Glutamatergic neuron (in vitro differentiated cells): ENCODE data around the gene ZNF70. TPM values are rescaled to one million over a fixed set of nuclear protein-coding genes. Genes with fewer than 3 reads are reported as not detected.

Experiments used
- DNase-seq: peaks from one replicate; pipeline ENCODE4 v3.0.0; 2022
- H3K27ac Mint-ChIP-seq: one replicate; pipeline ENCODE4 v1.8.0; 2020; ENCODE audit warnings: mild to moderate bottlenecking, mixed read lengths, inconsistent platforms; ENCODE audit not compliant: unreplicated experiment
- H3K27me3 Mint-ChIP-seq: one replicate; pipeline ENCODE4 v1.8.0; 2020; ENCODE audit warnings: mild to moderate bottlenecking, moderate library complexity, mixed read lengths, inconsistent platforms; ENCODE audit not compliant: unreplicated experiment
- H3K36me3 Mint-ChIP-seq: one replicate; pipeline ENCODE4 v1.8.0; 2020; ENCODE audit warnings: mild to moderate bottlenecking, mixed read lengths, inconsistent platforms; ENCODE audit not compliant: unreplicated experiment
- H3K4me1 Mint-ChIP-seq: one replicate; pipeline ENCODE4 v1.8.0; 2020; ENCODE audit warnings: mild to moderate bottlenecking, low read depth, mixed read lengths, inconsistent platforms; ENCODE audit not compliant: unreplicated experiment
- H3K4me3 Mint-ChIP-seq: one replicate; pipeline ENCODE4 v1.8.0; 2020; ENCODE audit warnings: mild to moderate bottlenecking, mixed read lengths, inconsistent platforms; ENCODE audit not compliant: unreplicated experiment
- H3K9me3 Mint-ChIP-seq: one replicate; pipeline ENCODE4 v1.8.0; 2020; ENCODE audit warnings: mild to moderate bottlenecking, moderate library complexity, mixed read lengths, inconsistent platforms; ENCODE audit not compliant: unreplicated experiment
- total RNA-seq: library from RNA; stranded (reverse); fragmentation: NEBNext Ultra II Directional; extraction: Animal tissue kit (Norgen Biotek cat#: 25700); gene quantifications from one replicate; pipeline ENCODE4 v1.2.1, GENCODE V29; 2021; ENCODE audit not compliant: unreplicated experiment
- TF ChIP-seq, protein P1 (sequence below): fragments of 200-600 bp; sonication (generic); IDR thresholded peaks from one replicate; pipeline ENCODE4 v1.5.0; 2021; ENCODE audit not compliant: partially characterized antibody, unreplicated experiment

Gene ZNF70
- total RNA-seq, 1 donor from 2014 or later, result 9.0 TPM

GRCh38 chr22:23693979-23694680 lies 56.8 kb downstream of the ZNF70 start:
- H3K36me3 Mint-ChIP-seq, result peaks cover 8% of the 10 kb centered on the region
- TF ChIP-seq, protein P1, sequence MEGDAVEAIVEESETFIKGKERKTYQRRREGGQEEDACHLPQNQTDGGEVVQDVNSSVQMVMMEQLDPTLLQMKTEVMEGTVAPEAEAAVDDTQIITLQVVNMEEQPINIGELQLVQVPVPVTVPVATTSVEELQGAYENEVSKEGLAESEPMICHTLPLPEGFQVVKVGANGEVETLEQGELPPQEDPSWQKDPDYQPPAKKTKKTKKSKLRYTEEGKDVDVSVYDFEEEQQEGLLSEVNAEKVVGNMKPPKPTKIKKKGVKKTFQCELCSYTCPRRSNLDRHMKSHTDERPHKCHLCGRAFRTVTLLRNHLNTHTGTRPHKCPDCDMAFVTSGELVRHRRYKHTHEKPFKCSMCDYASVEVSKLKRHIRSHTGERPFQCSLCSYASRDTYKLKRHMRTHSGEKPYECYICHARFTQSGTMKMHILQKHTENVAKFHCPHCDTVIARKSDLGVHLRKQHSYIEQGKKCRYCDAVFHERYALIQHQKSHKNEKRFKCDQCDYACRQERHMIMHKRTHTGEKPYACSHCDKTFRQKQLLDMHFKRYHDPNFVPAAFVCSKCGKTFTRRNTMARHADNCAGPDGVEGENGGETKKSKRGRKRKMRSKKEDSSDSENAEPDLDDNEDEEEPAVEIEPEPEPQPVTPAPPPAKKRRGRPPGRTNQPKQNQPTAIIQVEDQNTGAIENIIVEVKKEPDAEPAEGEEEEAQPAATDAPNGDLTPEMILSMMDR, result no peak
- H3K27me3 Mint-ChIP-seq, result peaks cover 6% of the 10 kb centered on the region
- peaks cover 9% of the 10 kb centered on the region for H3K4me1 Mint-ChIP-seq
- H3K9me3 Mint-ChIP-seq, result peaks cover 9% of the 10 kb centered on the region
- no peak for DNase-seq
- no peak overlapping the region for H3K27ac Mint-ChIP-seq
- no peak overlapping the region for H3K4me3 Mint-ChIP-seq

DNA sequence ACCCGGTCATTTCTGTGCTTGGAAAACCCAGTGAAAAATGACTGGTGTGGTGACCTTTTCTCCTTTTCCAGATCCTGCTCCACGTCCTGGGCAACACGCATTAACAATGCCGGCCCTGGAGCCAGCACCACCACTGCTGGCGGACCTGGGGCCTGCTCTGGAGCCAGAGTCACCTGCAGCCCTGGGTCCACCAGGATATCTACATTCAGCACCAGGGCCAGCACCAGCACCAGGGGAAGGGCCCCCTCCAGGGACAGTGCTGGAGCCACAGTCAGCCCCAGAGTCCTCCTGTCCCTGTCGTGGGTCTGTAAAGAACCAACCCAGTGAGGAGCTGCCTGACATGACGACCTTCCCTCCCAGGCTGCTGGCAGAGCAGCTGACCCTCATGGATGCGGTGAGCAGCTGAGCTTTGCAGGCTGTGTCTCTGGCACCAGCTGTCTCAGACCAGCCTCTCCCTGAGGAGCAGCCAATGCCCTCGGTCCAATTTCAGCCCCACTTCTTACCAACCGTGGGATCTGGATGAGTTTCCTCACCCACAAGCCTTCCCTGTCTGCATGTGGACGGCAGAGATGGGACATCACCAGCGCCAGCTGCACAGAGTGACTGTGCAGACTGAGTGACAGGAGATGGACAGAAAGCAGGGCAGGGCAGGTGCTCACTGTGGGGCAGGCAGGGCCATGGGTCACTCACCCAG lies 58.2 kb downstream of the ZNF70 start:
- Mint-ChIP-seq H3K4me1 (peaks cover 9% of the 10 kb centered on the region), H3K27ac (peak overlapping the region; percentile 79), H3K4me3 (no peak overlapping the region), H3K27me3 (peaks cover 6% of the 10 kb centered on the region), H3K9me3 (peaks cover 9% of the 10 kb centered on the region), H3K36me3 (peaks cover 8% of the 10 kb centered on the region)
- TF ChIP-seq, protein P1, result no peak
- peak; percentile 40 for DNase-seq

GRCh38 chr22:23691748-23692423 lies 59.0 kb downstream of the ZNF70 start:
- TF ChIP-seq, protein P1, result no peak
- H3K9me3 Mint-ChIP-seq, result peaks cover 9% of the 10 kb centered on the region
- peaks cover 6% of the 10 kb centered on the region for H3K27me3 Mint-ChIP-seq
- no peak for DNase-seq
- peaks cover 8% of the 10 kb centered on the region for H3K36me3 Mint-ChIP-seq
- no peak overlapping the region for H3K27ac Mint-ChIP-seq
- H3K4me1 Mint-ChIP-seq, result peaks cover 9% of the 10 kb centered on the region
- H3K4me3 Mint-ChIP-seq, result no peak overlapping the region

DNA sequence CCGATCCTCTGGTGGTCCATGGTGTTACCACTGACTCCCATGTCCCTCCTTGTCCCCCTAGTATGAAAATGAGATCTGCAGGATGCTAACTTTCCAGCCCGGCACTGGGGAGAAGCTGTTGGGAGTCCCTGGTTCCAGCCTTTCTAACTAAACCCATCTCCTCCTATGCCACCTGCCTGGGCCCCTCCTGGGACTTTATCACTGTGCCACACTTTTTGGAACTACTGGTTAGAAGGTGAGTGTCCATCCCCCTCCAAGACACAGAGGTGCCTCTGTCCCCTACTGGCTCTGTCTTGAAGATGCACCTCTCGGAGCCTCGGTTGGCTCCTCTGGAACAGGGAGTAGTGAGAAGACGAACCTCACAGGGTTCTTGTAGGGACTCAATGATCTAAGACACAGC lies 60.2 kb downstream of the ZNF70 start, which contains the start of gene RGL4:
Gene RGL4 (plus strand): TSS at position 301 of the 400 bp plus-strand sequence. CDS start 1,018 bp downstream, outside the sequence.
- Mint-ChIP-seq H3K27me3 (peaks cover 6% of the 10 kb centered on the region), H3K27ac (peak within 1 kb of the TSS; percentile 20), H3K4me1 (peaks cover 6% of the 10 kb centered on the region), H3K36me3 (peaks cover 8% of the 10 kb centered on the region), H3K4me3 (no peak within 1 kb of the TSS), H3K9me3 (peaks cover 9% of the 10 kb centered on the region)
- TF ChIP-seq, protein P1, result no peak
- DNase-seq, result no peak

- peaks cover 9% of the 10 kb centered on the region for H3K9me3 Mint-ChIP-seq
These were observed 61.5 kb downstream of the ZNF70 start for GRCh38 chr22:23689414-23689813.

More at GRCh38 chr22:23689414-23689813, 61.5 kb downstream of the ZNF70 start:
- Mint-ChIP-seq H3K4me3 (no peak overlapping the region), H3K36me3 (peaks cover 8% of the 10 kb centered on the region), H3K4me1 (peaks cover 6% of the 10 kb centered on the region), H3K27me3 (peaks cover 4% of the 10 kb centered on the region), H3K27ac (no peak overlapping the region)
- no peak for DNase-seq
- TF ChIP-seq, protein P1, result no peak
